ENCODE data around the gene DISC1. TPM values are rescaled to one million over a fixed set of nuclear protein-coding genes. Genes with fewer than 3 reads are reported as not detected.

DISC1 gene
- total RNA-seq, 1 donor from 2014 or later: 12.3 TPM

GRCh38 chr1:231931846-231932454, 305.4 kb downstream of the DISC1 start:
- DNase-seq (ENCODE audit: extremely low spot score in 2 of 2): no peak
- Histone ChIP-seq H3K27ac (no peak overlapping the region), H3K4me3 (no peak overlapping the region), H3K36me3 (no peaks in the 10 kb centered on the region), H3K9me3 (no peaks in the 10 kb centered on the region), H3K4me1 (peaks cover 24% of the 10 kb centered on the region), H3K27me3 (no peaks in the 10 kb centered on the region)
- intact Hi-C loops (cut with DNase I): no loop called here
- no peak for TF ChIP-seq POLR2AphosphoS5 (IDR thresholded peaks at IDR 0.05; ENCODE audit: insufficient read depth in 1 of 2, low read depth in 1 of 2)
- no peak for TF ChIP-seq CTCF (IDR thresholded peaks at IDR 0.05)

- Histone ChIP-seq H3K9me3 (no peaks in the 10 kb centered on the region), H3K27me3 (no peaks in the 10 kb centered on the region), H3K36me3 (no peaks in the 10 kb centered on the region), H3K27ac (no peak overlapping the region), H3K4me3 (no peak overlapping the region), H3K4me1 (peaks cover 35% of the 10 kb centered on the region)
- intact Hi-C loops (cut with DNase I): no loop called here
- DNase-seq (ENCODE audit: extremely low spot score in 2 of 2): no peak
- no peak for TF ChIP-seq POLR2AphosphoS5 (IDR thresholded peaks at IDR 0.05; ENCODE audit: insufficient read depth in 1 of 2, low read depth in 1 of 2)
- TF ChIP-seq CTCF (IDR thresholded peaks at IDR 0.05): no peak
- no peak for TF ChIP-seq POLR2A (IDR thresholded peaks at IDR 0.05)
These were observed 307.4 kb downstream of the DISC1 start for GRCh38 chr1:231933711-231934626.

GRCh38 chr1:231934797-231935196, 308.2 kb downstream of the DISC1 start:
- no peak for DNase-seq (ENCODE audit: extremely low spot score in 2 of 2)
- peaks cover 27% of the 10 kb centered on the region for H3K4me1 ChIP-seq
- TF ChIP-seq POLR2A (IDR thresholded peaks at IDR 0.05): no peak
- no peak for TF ChIP-seq POLR2AphosphoS5 (IDR thresholded peaks at IDR 0.05; ENCODE audit: insufficient read depth in 1 of 2, low read depth in 1 of 2)
- no peak for TF ChIP-seq CTCF (IDR thresholded peaks at IDR 0.05)
- no peaks in the 10 kb centered on the region for H3K9me3 ChIP-seq
- no peaks in the 10 kb centered on the region for H3K27me3 ChIP-seq
- intact Hi-C loops (cut with DNase I): no loop called here
- no peak overlapping the region for H3K27ac ChIP-seq
- H3K4me3 ChIP-seq: no peak overlapping the region
- H3K36me3 ChIP-seq: no peaks in the 10 kb centered on the region

GRCh38 chr1:231935856-231936255, 309.3 kb downstream of the DISC1 start:
- intact Hi-C loops (cut with DNase I): no loop called here

More at GRCh38 chr1:231935856-231936255, 309.3 kb downstream of the DISC1 start:
- H3K4me1 ChIP-seq: peaks cover 16% of the 10 kb centered on the region
- H3K27ac ChIP-seq: no peak overlapping the region
- TF ChIP-seq POLR2AphosphoS5 (IDR thresholded peaks at IDR 0.05; ENCODE audit: insufficient read depth in 1 of 2, low read depth in 1 of 2) (no peak), POLR2A (IDR thresholded peaks at IDR 0.05) (no peak), CTCF (IDR thresholded peaks at IDR 0.05) (no peak)
- no peak for DNase-seq (ENCODE audit: extremely low spot score in 2 of 2)
- no peaks in the 10 kb centered on the region for H3K9me3 ChIP-seq
- no peaks in the 10 kb centered on the region for H3K36me3 ChIP-seq
- no peak overlapping the region for H3K4me3 ChIP-seq
- no peaks in the 10 kb centered on the region for H3K27me3 ChIP-seq

Measured in vagina (tissue), 2 donors.